Measurements from ENCODE around the gene OR4D1.

DNA sequence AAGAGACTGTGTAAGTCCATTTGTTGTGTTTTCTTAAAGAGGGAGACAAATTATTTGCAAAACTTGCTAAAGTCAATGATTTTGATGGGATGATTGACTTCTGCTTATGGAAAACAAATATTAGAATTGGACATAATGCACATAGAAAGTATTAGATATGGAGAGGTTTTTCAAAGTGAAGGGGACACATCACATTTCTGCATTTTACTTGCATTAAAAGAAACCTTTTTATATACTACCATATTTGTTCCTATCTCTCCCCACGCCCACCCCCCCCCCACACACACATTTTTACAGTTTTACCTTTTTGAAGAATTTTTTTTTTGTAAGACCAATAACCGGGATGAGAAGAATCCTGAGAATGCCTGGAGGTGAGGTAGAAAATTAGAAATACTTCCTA is 10.0 kb downstream of the OR4D1 start:
- TF ChIP-seq RXRA (IDR thresholded peaks at IDR 0.05) = no peak
- TF ChIP-seq, protein P1, sequence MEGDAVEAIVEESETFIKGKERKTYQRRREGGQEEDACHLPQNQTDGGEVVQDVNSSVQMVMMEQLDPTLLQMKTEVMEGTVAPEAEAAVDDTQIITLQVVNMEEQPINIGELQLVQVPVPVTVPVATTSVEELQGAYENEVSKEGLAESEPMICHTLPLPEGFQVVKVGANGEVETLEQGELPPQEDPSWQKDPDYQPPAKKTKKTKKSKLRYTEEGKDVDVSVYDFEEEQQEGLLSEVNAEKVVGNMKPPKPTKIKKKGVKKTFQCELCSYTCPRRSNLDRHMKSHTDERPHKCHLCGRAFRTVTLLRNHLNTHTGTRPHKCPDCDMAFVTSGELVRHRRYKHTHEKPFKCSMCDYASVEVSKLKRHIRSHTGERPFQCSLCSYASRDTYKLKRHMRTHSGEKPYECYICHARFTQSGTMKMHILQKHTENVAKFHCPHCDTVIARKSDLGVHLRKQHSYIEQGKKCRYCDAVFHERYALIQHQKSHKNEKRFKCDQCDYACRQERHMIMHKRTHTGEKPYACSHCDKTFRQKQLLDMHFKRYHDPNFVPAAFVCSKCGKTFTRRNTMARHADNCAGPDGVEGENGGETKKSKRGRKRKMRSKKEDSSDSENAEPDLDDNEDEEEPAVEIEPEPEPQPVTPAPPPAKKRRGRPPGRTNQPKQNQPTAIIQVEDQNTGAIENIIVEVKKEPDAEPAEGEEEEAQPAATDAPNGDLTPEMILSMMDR (IDR thresholded peaks at IDR 0.05; ENCODE audit: low read depth, low read length, missing input control) = no peak
- TF ChIP-seq TAF1 (conservative IDR thresholded peaks at IDR 0.05) = no peak
- no peak for TF ChIP-seq GABPA (IDR thresholded peaks at IDR 0.05 in 1 of 2, conservative IDR thresholded peaks at IDR 0.05 in 1 of 2)
- TF ChIP-seq YY1 (IDR thresholded peaks at IDR 0.05) = no peak
- TF ChIP-seq HNF4G (IDR thresholded peaks at IDR 0.05) = no peak
- TF ChIP-seq EGR1 (IDR thresholded peaks at IDR 0.05; ENCODE audit: low read depth in 2 of 2) = no peak
- TF ChIP-seq, protein P2, sequence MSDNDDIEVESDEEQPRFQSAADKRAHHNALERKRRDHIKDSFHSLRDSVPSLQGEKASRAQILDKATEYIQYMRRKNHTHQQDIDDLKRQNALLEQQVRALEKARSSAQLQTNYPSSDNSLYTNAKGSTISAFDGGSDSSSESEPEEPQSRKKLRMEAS (IDR thresholded peaks at IDR 0.05) = no peak

All from liver (tissue), 3 donors.